AG09309 (cell line): ENCODE measurements around the gene STK38L.
"Not testable (repeated sequence)": the region's sequence is repeated elsewhere in the genome, so short reads cannot be mapped to it uniquely, and the experiment has no call there.

Source experiments
- DNase-seq: peaks from one replicate; pipeline ENCODE4 v3.0.0-alpha.2; 2010; ENCODE audit warnings: low read depth
- H3K4me3 ChIP-seq: 2 replicates; pipeline ENCODE4 v1.5.1; 2011; ENCODE audit warnings: mild to moderate bottlenecking, low read depth, low read length, moderate library complexity; ENCODE audit not compliant: control insufficient read depth
- CTCF ChIP-seq: IDR thresholded peaks from 2 replicates; pipeline ENCODE4 v1.5.1; 2011; ENCODE audit warnings: mild to moderate bottlenecking, low read depth, low read length, inconsistent platforms; ENCODE audit not compliant: insufficient read depth, control insufficient read depth; ENCODE audit errors: missing control alignments

Gene STK38L

GRCh38 chr12:27226407-27226929 is 17.6 kb upstream of the STK38L start:
- TF ChIP-seq CTCF = no peak
- no peak overlapping the region for H3K4me3 ChIP-seq
- no peak for DNase-seq

DNA sequence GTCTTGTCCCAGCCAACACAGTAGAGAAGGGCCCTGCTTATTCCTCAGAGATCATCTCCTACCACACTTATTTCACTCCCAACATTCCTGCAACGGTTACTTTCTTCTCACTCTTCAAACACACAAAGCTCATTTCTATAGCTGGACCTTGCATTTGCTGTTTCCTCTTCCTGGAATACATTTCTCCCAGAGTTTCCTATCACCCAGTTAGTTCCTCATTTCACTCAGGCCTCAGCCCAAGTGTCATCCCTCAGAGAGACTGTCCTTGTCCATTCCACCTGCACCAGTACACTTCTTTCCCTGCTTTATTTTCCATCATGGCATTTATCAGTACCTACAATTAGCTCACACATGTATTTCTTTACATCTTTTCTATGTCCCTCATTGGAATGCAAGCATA is 14.7 kb upstream of the STK38L start:
- H3K4me3 ChIP-seq = no peak overlapping the region
- no peak for TF ChIP-seq CTCF
- no peak for DNase-seq

- not testable (repeated sequence) for DNase-seq, H3K4me3 ChIP-seq
Measured at GRCh38 chr12:27231374-27231773, 12.7 kb upstream of the STK38L start.

DNA sequence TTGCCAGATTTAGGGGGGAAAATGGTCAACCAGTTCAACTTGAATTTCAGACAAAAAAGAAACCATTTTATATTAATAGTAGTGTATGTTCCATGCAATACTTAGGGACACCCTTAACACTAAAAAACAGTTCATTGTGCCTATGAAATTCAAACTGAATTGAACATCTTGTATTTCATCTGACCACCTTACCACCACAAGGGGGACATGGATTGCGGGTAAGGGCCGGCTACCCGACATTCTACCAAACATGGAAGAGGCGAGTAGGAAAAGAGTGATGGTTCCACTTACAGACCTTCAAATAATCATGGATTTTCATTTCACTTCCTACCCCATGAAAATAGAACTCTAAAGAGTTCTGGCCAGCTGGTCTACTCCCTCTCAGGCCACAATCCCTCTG is 10.3 kb upstream of the STK38L start:
- no peak for TF ChIP-seq CTCF
- DNase-seq = no peak
- no peak overlapping the region for H3K4me3 ChIP-seq

DNA sequence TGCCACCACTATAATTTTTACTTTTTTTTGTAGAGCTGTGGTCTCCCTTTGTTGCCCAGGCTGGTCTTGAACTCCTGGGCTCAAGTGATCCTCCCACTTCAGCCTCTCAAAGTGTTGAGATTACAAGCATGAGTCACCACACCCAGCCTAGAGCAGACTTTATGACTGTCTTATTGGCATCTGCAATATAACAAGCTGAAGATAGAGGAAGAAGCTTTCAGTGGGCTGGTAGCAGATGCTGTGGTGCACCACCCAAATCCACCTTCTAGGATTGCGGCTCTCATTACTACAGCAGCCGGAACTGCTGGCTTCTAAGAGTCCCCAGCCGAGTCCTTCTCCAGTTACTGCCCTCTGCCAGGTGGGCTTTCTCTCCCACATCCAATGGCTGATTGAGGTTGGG is 7.6 kb upstream of the STK38L start:
- no peak for DNase-seq
- no peak for TF ChIP-seq CTCF

GRCh38 chr12:27237790-27238771 is 6.0 kb upstream of the STK38L start:
- H3K4me3 ChIP-seq = no peak overlapping the region
- no peak for TF ChIP-seq CTCF
- DNase-seq = no peak

More for the DNA sequence above, 7.6 kb upstream of the STK38L start:
- H3K4me3 ChIP-seq = no peak overlapping the region

GRCh38 chr12:27243006-27243405 is 1.1 kb upstream of the STK38L start:
- DNase-seq = no peak
- H3K4me3 ChIP-seq = no peak overlapping the region
- TF ChIP-seq CTCF = no peak
